GM21528 (cell line): ENCODE data around the gene EPAS1.

Experiments used
- ATAC-seq: cut with Tn5 transposase; IDR thresholded peaks from one replicate; pipeline ENCODE4 v1.9.1; 2021; ENCODE audit warnings: mild to moderate bottlenecking, moderate library complexity; ENCODE audit not compliant: unreplicated experiment, low FRiP score

The EPAS1 gene

GRCh38 chr2:46299365-46300263 is 2.4 kb downstream of the EPAS1 start:
- ATAC-seq: no peak

GRCh38 chr2:46300406-46300832 is 3.2 kb downstream of the EPAS1 start:
- no peak for ATAC-seq

GRCh38 chr2:46302005-46302695 is 4.9 kb downstream of the EPAS1 start:
- no peak for ATAC-seq

GRCh38 chr2:46303233-46303632 is 6.0 kb downstream of the EPAS1 start:
- ATAC-seq: no peak

GRCh38 chr2:46303822-46304221 is 6.6 kb downstream of the EPAS1 start:
- ATAC-seq: no peak

- ATAC-seq: no peak
Observed at GRCh38 chr2:46304635-46305034, 7.4 kb downstream of the EPAS1 start.

GRCh38 chr2:46305187-46305586 is 8.0 kb downstream of the EPAS1 start:
- no peak for ATAC-seq

- no peak for ATAC-seq
Observed at GRCh38 chr2:46305767-46306166, 8.6 kb downstream of the EPAS1 start.

- no peak for ATAC-seq
Observed at GRCh38 chr2:46306330-46306751, 9.1 kb downstream of the EPAS1 start.

- ATAC-seq: no peak
Observed at GRCh38 chr2:46306988-46307655, 9.9 kb downstream of the EPAS1 start.

GRCh38 chr2:46308081-46308480 is 10.9 kb downstream of the EPAS1 start:
- no peak for ATAC-seq

GRCh38 chr2:46308629-46309028 is 11.4 kb downstream of the EPAS1 start:
- no peak for ATAC-seq

GRCh38 chr2:46309052-46309953 is 12.1 kb downstream of the EPAS1 start:
- no peak for ATAC-seq

GRCh38 chr2:46310446-46310845 is 13.2 kb downstream of the EPAS1 start:
- no peak for ATAC-seq

- ATAC-seq: no peak
Observed at GRCh38 chr2:46311651-46312223, 14.5 kb downstream of the EPAS1 start.

- ATAC-seq: no peak
Observed at GRCh38 chr2:46313063-46313462, 15.9 kb downstream of the EPAS1 start.

GRCh38 chr2:46314065-46314835 is 17.0 kb downstream of the EPAS1 start:
- ATAC-seq: no peak

- no peak for ATAC-seq
Observed at GRCh38 chr2:46315103-46315890, 18.1 kb downstream of the EPAS1 start.
